GM20000 (cell line): ENCODE data around the gene CMSS1.
"Not testable (repeated sequence)": the region's sequence is repeated elsewhere in the genome, so short reads cannot be mapped to it uniquely, and the experiment has no call there.

Experiments
- DNase-seq: peaks from one replicate; pipeline ENCODE4 v3.0.0; 2012; ENCODE audit warnings: low spot score
- CTCF ChIP-seq: IDR thresholded peaks from 2 replicates; pipeline ENCODE4 v1.5.1; 2012; ENCODE audit warnings: mild to moderate bottlenecking, control low read depth; ENCODE audit errors: extremely low read depth, missing control alignments

CMSS1 gene

GRCh38 chr3:100089812-100090668 lies 272.4 kb downstream of the CMSS1 start:
- peak; percentile 28 for DNase-seq
- TF ChIP-seq CTCF, result peak; percentile 20

- no peak for TF ChIP-seq CTCF
- DNase-seq, result no peak
Observed at GRCh38 chr3:100090669-100091005, 273.0 kb downstream of the CMSS1 start.

- DNase-seq, result no peak
- TF ChIP-seq CTCF, result no peak
Observed at GRCh38 chr3:100093831-100094230, 276.2 kb downstream of the CMSS1 start.

GRCh38 chr3:100096286-100096685 lies 278.6 kb downstream of the CMSS1 start:
- DNase-seq, result not testable (repeated sequence)

GRCh38 chr3:100096866-100097265 lies 279.2 kb downstream of the CMSS1 start:
- no peak for DNase-seq
- TF ChIP-seq CTCF, result no peak

- no peak for DNase-seq
Observed at GRCh38 chr3:100097919-100098783, 280.5 kb downstream of the CMSS1 start.

GRCh38 chr3:100098784-100099070 lies 281.1 kb downstream of the CMSS1 start:
- no peak for TF ChIP-seq CTCF
- DNase-seq, result no peak

More at GRCh38 chr3:100097919-100098783, 280.5 kb downstream of the CMSS1 start:
- TF ChIP-seq CTCF, result no peak
